Ishikawa (cell line): ENCODE measurements around the gene ABCC11.

Experiments used
- CEBPB ChIP-seq: IDR thresholded peaks from 2 replicates; pipeline ENCODE4 v1.6.1; 2012
- CREB1 ChIP-seq: IDR thresholded peaks from 2 replicates; pipeline ENCODE4 v1.6.1; 2012; ENCODE audit warnings: low read depth
- EGR1 ChIP-seq: IDR thresholded peaks from 2 replicates; pipeline ENCODE4 v1.6.1; 2012
- EP300 ChIP-seq: IDR thresholded peaks from 2 replicates; pipeline ENCODE4 v1.6.1; 2012; ENCODE audit warnings: borderline replicate concordance
- FOXM1 ChIP-seq: IDR thresholded peaks from 2 replicates; pipeline ENCODE4 v1.6.1; 2012; ENCODE audit warnings: low read depth, borderline replicate concordance
- MAX ChIP-seq: IDR thresholded peaks from 2 replicates; pipeline ENCODE4 v1.6.1; 2012
- NFIC ChIP-seq: IDR thresholded peaks from 2 replicates; pipeline ENCODE4 v1.6.1; 2012
- RAD21 ChIP-seq: IDR thresholded peaks from 2 replicates; pipeline ENCODE4 v1.6.1; 2012; ENCODE audit warnings: low read depth
- REST ChIP-seq: IDR thresholded peaks from 2 replicates; pipeline ENCODE4 v1.6.1; 2012; ENCODE audit warnings: low read depth, mild to moderate bottlenecking
- TAF1 ChIP-seq: IDR thresholded peaks from 2 replicates; pipeline ENCODE4 v1.6.1; 2012; ENCODE audit warnings: low read depth, mild to moderate bottlenecking
- TCF12 ChIP-seq: IDR thresholded peaks from 2 replicates; pipeline ENCODE4 v1.6.1; 2012; ENCODE audit warnings: low read depth
- TEAD4 ChIP-seq: IDR thresholded peaks from 2 replicates; pipeline ENCODE4 v1.6.1; 2012
- USF1 ChIP-seq: IDR thresholded peaks from 2 replicates; pipeline ENCODE4 v1.6.1; 2012
- YY1 ChIP-seq: IDR thresholded peaks from 2 replicates; pipeline ENCODE4 v1.6.1; 2012; ENCODE audit warnings: low read depth
- ZBTB7A ChIP-seq: IDR thresholded peaks from 2 replicates; pipeline ENCODE4 v1.6.1; 2012; ENCODE audit warnings: low read depth

ABCC11 gene

GRCh38 chr16:48187779-48188178 lies 59.6 kb downstream of the ABCC11 start:
- TF ChIP-seq YY1 (no peak), EGR1 (no peak), FOXM1 (no peak), MAX (no peak), CEBPB (no peak), ZBTB7A (no peak), REST (no peak), EP300 (no peak), TAF1 (no peak), CREB1 (no peak), TEAD4 (no peak), RAD21 (no peak), NFIC (no peak), USF1 (no peak), TCF12 (no peak)

GRCh38 chr16:48184681-48185080 lies 62.7 kb downstream of the ABCC11 start:
- TF ChIP-seq NFIC (no peak), MAX (no peak), EP300 (no peak), USF1 (no peak), TAF1 (no peak), TCF12 (no peak), REST (no peak), CREB1 (no peak), EGR1 (no peak), YY1 (no peak), TEAD4 (no peak)

- TF ChIP-seq REST (no peak), CREB1 (no peak), USF1 (no peak), MAX (no peak), TAF1 (no peak), RAD21 (no peak), EP300 (no peak), NFIC (no peak), ZBTB7A (no peak)
Observed at GRCh38 chr16:48182979-48183537, 64.3 kb downstream of the ABCC11 start.

- TF ChIP-seq CEBPB (no peak), EP300 (no peak), NFIC (no peak), TAF1 (no peak), TEAD4 (no peak), ZBTB7A (no peak), YY1 (no peak), USF1 (no peak), TCF12 (no peak), EGR1 (no peak), CREB1 (no peak), MAX (no peak), REST (no peak), RAD21 (no peak), FOXM1 (no peak)
Observed at GRCh38 chr16:48180868-48181480, 66.4 kb downstream of the ABCC11 start.
